ENCODE measurements around the gene GPR146. TPM values are rescaled to one million over a fixed set of nuclear protein-coding genes. Genes with fewer than 3 reads are reported as not detected.

The GPR146 gene
- total and polyA plus RNA-seq, 9 of the 15 experiments (the other 6 are each of a cell fraction or from before 2014, with no cell fraction given): 0.22 to 3.6 (median 0.64) TPM; not detected in 2

GRCh38 chr7:1050254-1050906 is 6.0 kb downstream of the GPR146 start (continued):
- TF ChIP-seq ARID3B (CRISPR knock-in tag; IDR thresholded peaks at IDR 0.05; ENCODE audit: borderline replicate concordance): no peak
- TF ChIP-seq CREM (IDR thresholded peaks at IDR 0.05; ENCODE audit: low read depth): no peak
- TF ChIP-seq BCL6 (CRISPR knock-in tag; IDR thresholded peaks at IDR 0.05): no peak
- no peak for TF ChIP-seq GATAD2B (IDR thresholded peaks at IDR 0.05; ENCODE audit: borderline replicate concordance)
- TF ChIP-seq TFAM (CRISPR knock-in tag; conservative IDR thresholded peaks at IDR 0.05): no peak
- no peak for TF ChIP-seq TGIF2 (CRISPR knock-in tag; IDR thresholded peaks at IDR 0.05)

GRCh38 chr7:1050956-1051690 is 6.8 kb downstream of the GPR146 start:
- Histone ChIP-seq H3K4me1 (replicated peaks in 1 of 2; ENCODE audit: control insufficient read depth in 2 of 2, insufficient read depth in 2 of 2, low read length in 2 of 2) (peaks cover 32 to 75% of the 10 kb centered on the region in 2 experiments), H3K9me1 (ENCODE audit: control insufficient read depth, insufficient read depth, low read length) (no peaks in the 10 kb centered on the region), H3K27me3 (ENCODE audit: control insufficient read depth in 2 of 2, insufficient read depth in 2 of 2, low read length in 2 of 2) (no peaks in the 10 kb centered on the region), H4K20me1 (replicated peaks; ENCODE audit: control insufficient read depth, insufficient read depth, low read length) (peaks cover 5% of the 10 kb centered on the region; the same call in 1 of the 2 replicates), H2AFZ (ENCODE audit: low read depth, low read length) (no peak overlapping the region), H3K4me2 (ENCODE audit: insufficient read depth, low read length) (no peak overlapping the region), H3K9ac (ENCODE audit: insufficient read depth in 1 of 2, low read depth in 2 of 2, low read length in 2 of 2) (peak overlapping the region in 1 of 2 experiments; percentile 68; a peak in 1 of 4 replicates), H3K79me2 (ENCODE audit: control insufficient read depth, insufficient read depth, low read length) (peaks cover 12% of the 10 kb centered on the region; the same call in 1 of the 3 replicates), H3K36me3 (ENCODE audit: control insufficient read depth, insufficient read depth, low read length) (no peaks in the 10 kb centered on the region), H3K4me3 (no peak overlapping the region), H3K9me3 (replicated peaks; ENCODE audit: control insufficient read depth, insufficient read depth, low read depth, low read length) (no peaks in the 10 kb centered on the region), H3K27ac (ENCODE audit: extremely low read depth, low read depth, low read length) (no peak overlapping the region)
- intact Hi-C loops (cut with micrococcal nuclease) (no loop called here), in situ Hi-C loops (cut with MboI) (no loop called here)
- no TSS peak for BruUV-seq (replicated peaks)
- ATAC-seq (no peak), DNase-seq (ENCODE audit: extremely low read depth in 1 of 4, low spot score in 3 of 4) (no peak), FAIRE-seq (no peak)
- ChIA-PET CTCF (ENCODE audit: low intra/inter-chr PET ratio) (no interaction called here), POLR2A (interaction anchor here (0.6 to 1.0 kb wide), 2 partner anchors 10 to 74 kb away, joined by 3 read pairs; no protein-coding TSS in a partner anchor)
- TF ChIP-seq SETDB1 (IDR thresholded peaks at IDR 0.05; ENCODE audit: low read length) (no peak), NCOA1 (IDR thresholded peaks at IDR 0.05; ENCODE audit: low read depth) (no peak), HMGN3 (IDR thresholded peaks at IDR 0.05; ENCODE audit: borderline replicate concordance, extremely low read depth, insufficient read length, low read depth, low read length) (peak; percentile 13)
- WGBS (ENCODE audit: insufficient coverage, low coverage, missing lambda C conversion rate): 70% methylated on average over 14 of the region's 22 CpGs
